ENCODE data around the gene PPP6R3. TPM values are rescaled to one million over a fixed set of nuclear protein-coding genes. Genes with fewer than 3 reads are reported as not detected.

The PPP6R3 gene
- total RNA-seq, 1 donor from 2014 or later, result 128 TPM

- no peak for DNase-seq (ENCODE audit: low read depth, low spot score)
These were observed 189.5 kb downstream of the PPP6R3 start for GRCh38 chr11:68649851-68650555.

GRCh38 chr11:68650801-68651200 lies 190.2 kb downstream of the PPP6R3 start:
- no peak for DNase-seq (ENCODE audit: low read depth, low spot score)

GRCh38 chr11:68651208-68651984 lies 190.8 kb downstream of the PPP6R3 start:
- no peak for DNase-seq (ENCODE audit: low read depth, low spot score)

GRCh38 chr11:68651985-68652682 lies 191.6 kb downstream of the PPP6R3 start:
- DNase-seq (ENCODE audit: low read depth, low spot score), result no peak

GRCh38 chr11:68652683-68653156 lies 192.2 kb downstream of the PPP6R3 start:
- no peak for DNase-seq (ENCODE audit: low read depth, low spot score)

- DNase-seq (ENCODE audit: low read depth, low spot score), result no peak
These were observed 193.2 kb downstream of the PPP6R3 start for GRCh38 chr11:68653486-68654430.

GRCh38 chr11:68654978-68655377 lies 194.4 kb downstream of the PPP6R3 start:
- no peak for DNase-seq (ENCODE audit: low read depth, low spot score)

GRCh38 chr11:68655406-68655805 lies 194.9 kb downstream of the PPP6R3 start:
- DNase-seq (ENCODE audit: low read depth, low spot score), result no peak

- DNase-seq (ENCODE audit: low read depth, low spot score), result no peak
These were observed 195.3 kb downstream of the PPP6R3 start for GRCh38 chr11:68655806-68656205.

- DNase-seq (ENCODE audit: low read depth, low spot score), result no peak
These were observed 196.6 kb downstream of the PPP6R3 start for GRCh38 chr11:68657021-68657780.

GRCh38 chr11:68658097-68658496 lies 197.5 kb downstream of the PPP6R3 start:
- DNase-seq (ENCODE audit: low read depth, low spot score), result no peak

GRCh38 chr11:68658661-68659060 lies 198.1 kb downstream of the PPP6R3 start:
- no peak for DNase-seq (ENCODE audit: low read depth, low spot score)

GRCh38 chr11:68659158-68659921 lies 198.8 kb downstream of the PPP6R3 start:
- DNase-seq (ENCODE audit: low read depth, low spot score), result peak; percentile 65

GRCh38 chr11:68660066-68660810 lies 199.7 kb downstream of the PPP6R3 start:
- DNase-seq (ENCODE audit: low read depth, low spot score), result no peak

- no peak for DNase-seq (ENCODE audit: low read depth, low spot score)
These were observed 200.5 kb downstream of the PPP6R3 start for GRCh38 chr11:68661014-68661413.

- DNase-seq (ENCODE audit: low read depth, low spot score), result no peak
These were observed 201.4 kb downstream of the PPP6R3 start for GRCh38 chr11:68661697-68662603.

GRCh38 chr11:68663482-68664010 lies 203.0 kb downstream of the PPP6R3 start:
- no peak for DNase-seq (ENCODE audit: low read depth, low spot score)

Measured in pulmonary artery endothelial cell (primary cell).